ENCODE results near the gene MARK4.
"Not testable (repeated sequence)": the region's sequence is repeated elsewhere in the genome, so short reads cannot be mapped to it uniquely, and the experiment has no call there.

- not testable (repeated sequence) for TF ChIP-seq EZH2 (IDR thresholded peaks at IDR 0.05; ENCODE audit: low read depth); CTCF (conservative IDR thresholded peaks at IDR 0.05)
These were observed 18.9 kb downstream of the MARK4 start for GRCh38 chr19:45269939-45270338.
